ENCODE measurements around the gene PHOSPHO1. TPM values are rescaled to one million over a fixed set of nuclear protein-coding genes. Genes with fewer than 3 reads are reported as not detected.

Gene PHOSPHO1
- total RNA-seq, 4 donors from 2014 or later, result 1.2 to 1.5 (median 1.4) TPM; not detected in 1

GRCh38 chr17:49225554-49226236 lies 4.9 kb downstream of the PHOSPHO1 start:
- 69% methylated on average over 8 of the region's 8 CpGs for WGBS
- H3K27ac ChIP-seq (replicated peaks in 1 of 4), result no peak overlapping the region
- H3K4me1 ChIP-seq, result peaks cover 30 to 41% (median 33%) of the 10 kb centered on the region in 4 donors
- peaks cover 0 to 70% (median 23%) of the 10 kb centered on the region in 4 donors for H3K27me3 ChIP-seq
- no peak overlapping the region for H3K4me3 ChIP-seq
- H3K36me3 ChIP-seq, result peaks cover 0 to 10% (median 0%) of the 10 kb centered on the region in 4 donors
- H3K9me3 ChIP-seq, result no peaks in the 10 kb centered on the region
- intact Hi-C loops (cut with DNase I), result loop anchor here (2.0 kb wide), 1 partner anchor 47 kb away; no protein-coding TSS in a partner anchor
- TF ChIP-seq CTCF (IDR thresholded peaks at IDR 0.05) (no peak), EP300 (IDR thresholded peaks at IDR 0.05) (no peak), POLR2AphosphoS5 (IDR thresholded peaks at IDR 0.05) (no peak), POLR2A (IDR thresholded peaks at IDR 0.05; ENCODE audit: low read depth) (no peak)
- DNase-seq (ENCODE audit: extremely low spot score), result no peak

GRCh38 chr17:49224997-49225337 lies 5.6 kb downstream of the PHOSPHO1 start:
- TF ChIP-seq POLR2AphosphoS5 (IDR thresholded peaks at IDR 0.05) (no peak), POLR2A (IDR thresholded peaks at IDR 0.05; ENCODE audit: low read depth) (no peak), EP300 (IDR thresholded peaks at IDR 0.05) (no peak), CTCF (IDR thresholded peaks at IDR 0.05) (no peak)
- peaks cover 25 to 35% (median 27%) of the 10 kb centered on the region in 4 donors for H3K4me1 ChIP-seq
- no peak overlapping the region for H3K27ac ChIP-seq (replicated peaks in 1 of 4)
- WGBS, result 30% methylated on average over 11 of the region's 11 CpGs
- no peak for DNase-seq (ENCODE audit: extremely low spot score)
- intact Hi-C loops (cut with DNase I), result loop anchor here (5.0 kb wide), 1 partner anchor 67 kb away; no protein-coding TSS in a partner anchor
- H3K27me3 ChIP-seq, result peaks cover 0 to 77% (median 24%) of the 10 kb centered on the region in 4 donors
- H3K9me3 ChIP-seq, result no peaks in the 10 kb centered on the region
- peaks cover 0 to 17% (median 2%) of the 10 kb centered on the region in 4 donors for H3K36me3 ChIP-seq
- H3K4me3 ChIP-seq, result peak overlapping the region in 3 of 4 donors; percentile 27 to 43 (median 33)

- TF ChIP-seq POLR2AphosphoS5 (IDR thresholded peaks at IDR 0.05), result no peak
- no peak for TF ChIP-seq POLR2A (IDR thresholded peaks at IDR 0.05; ENCODE audit: low read depth)
- no peak for TF ChIP-seq CTCF (IDR thresholded peaks at IDR 0.05)
- no peak for TF ChIP-seq EP300 (IDR thresholded peaks at IDR 0.05)
- 3% methylated on average over 41 of the region's 95 CpGs for WGBS
- DNase-seq (ENCODE audit: extremely low spot score), result no peak
- peaks cover 0 to 83% (median 25%) of the 10 kb centered on the region in 4 donors for H3K27me3 ChIP-seq
- intact Hi-C loops (cut with DNase I), result loop anchor here (5.0 kb wide), 1 partner anchor 68 kb away; no protein-coding TSS in a partner anchor
- H3K9me3 ChIP-seq, result no peaks in the 10 kb centered on the region
- peaks cover 0 to 22% (median 2%) of the 10 kb centered on the region in 4 donors for H3K36me3 ChIP-seq
- H3K4me3 ChIP-seq, result peak overlapping the region; percentile 26 to 43 (median 30)
- H3K4me1 ChIP-seq, result peaks cover 20 to 33% (median 25%) of the 10 kb centered on the region in 4 donors
- H3K27ac ChIP-seq (replicated peaks in 1 of 4), result no peak overlapping the region
Measured at GRCh38 chr17:49224198-49224996, 6.2 kb downstream of the PHOSPHO1 start.

- Histone ChIP-seq H3K27me3 (peaks cover 0 to 91% (median 26%) of the 10 kb centered on the region in 4 donors), H3K4me1 (peaks cover 18 to 32% (median 25%) of the 10 kb centered on the region in 4 donors), H3K9me3 (no peaks in the 10 kb centered on the region), H3K4me3 (peak overlapping the region; percentile 26 to 43 (median 30)), H3K36me3 (peaks cover 0 to 30% (median 2%) of the 10 kb centered on the region in 4 donors), H3K27ac (replicated peaks in 1 of 4) (no peak overlapping the region)
- no peak for DNase-seq (ENCODE audit: extremely low spot score)
- TF ChIP-seq POLR2AphosphoS5 (IDR thresholded peaks at IDR 0.05) (no peak), CTCF (IDR thresholded peaks at IDR 0.05) (peak; percentile 62 to 83 (median 69))
- intact Hi-C loops (cut with DNase I), result loop anchor here (5.0 kb wide), 1 partner anchor 69 kb away; no protein-coding TSS in a partner anchor
- WGBS, result 9% methylated on average over 31 of the region's 31 CpGs
Measured at GRCh38 chr17:49223517-49224197, 6.9 kb downstream of the PHOSPHO1 start.

All from esophagus muscularis mucosa (tissue), 4 donors.